Osteocyte (in vitro differentiated cells): ENCODE data around the gene HEXA. TPM values are rescaled to one million over a fixed set of nuclear protein-coding genes. Genes with fewer than 3 reads are reported as not detected.
"Not testable (repeated sequence)": the region's sequence is repeated elsewhere in the genome, so short reads cannot be mapped to it uniquely, and the experiment has no call there.

ENCODE experiments used
- DNase-seq: peaks from one replicate; pipeline ENCODE4 v3.0.0; 2021; ENCODE audit warnings: mixed read lengths; ENCODE audit not compliant: unreplicated experiment; ENCODE audit errors: extremely low spot score
- H3K27ac Mint-ChIP-seq: one replicate; pipeline ENCODE4 v1.8.0; 2021; ENCODE audit warnings: mild to moderate bottlenecking, mixed read lengths; ENCODE audit not compliant: unreplicated experiment
- H3K27me3 Mint-ChIP-seq: one replicate; pipeline ENCODE4 v1.8.0; 2021; ENCODE audit warnings: mixed read lengths; ENCODE audit not compliant: unreplicated experiment
- H3K36me3 Mint-ChIP-seq: one replicate; pipeline ENCODE4 v1.8.0; 2021; ENCODE audit warnings: mixed read lengths; ENCODE audit not compliant: unreplicated experiment
- H3K4me1 Mint-ChIP-seq: one replicate; pipeline ENCODE4 v1.8.0; 2021; ENCODE audit warnings: mixed read lengths; ENCODE audit not compliant: unreplicated experiment
- H3K4me3 Mint-ChIP-seq: one replicate; pipeline ENCODE4 v1.8.0; 2021; ENCODE audit warnings: mild to moderate bottlenecking, moderate library complexity, mixed read lengths; ENCODE audit not compliant: unreplicated experiment
- H3K9me3 Mint-ChIP-seq: one replicate; pipeline ENCODE4 v1.8.0; 2021; ENCODE audit warnings: mixed read lengths; ENCODE audit not compliant: unreplicated experiment
- long read RNA-seq: library from polyadenylated mRNA; unstranded; transcript quantifications from one replicate; pipeline ENCODE4 v2.0.0, GENCODE V29; 2021
- total RNA-seq: library from RNA; stranded (reverse); gene quantifications from 2 replicates; pipeline ENCODE4 v1.2.1, GENCODE V29; 2021
- TF ChIP-seq, protein P1 (sequence below): fragments of 200-600 bp; sonication (generic); IDR thresholded peaks from 2 replicates; pipeline ENCODE4 v1.5.0; 2021; ENCODE audit warnings: antibody characterized with exemption, mild to moderate bottlenecking, moderate library complexity

The HEXA gene
- 280 TPM in 2 replicates for total RNA-seq
- long read RNA-seq, full-length matches to known transcripts: 1,640 of 1,802 reads
- long read RNA-seq, partial matches to known transcripts: 52 of 1,802 reads
- long read RNA-seq, other reads (novel, unspliced or antisense): 110 of 1,802 reads

GRCh38 chr15:72375846-72376581 lies at the start of gene HEXA:
Gene HEXA, minus strand, starts transcription at chr15:72376014. Its CDS starts 42 bp downstream, at chr15:72375972.
- DNase-seq: peak; percentile 99
- peaks cover 36% of the 10 kb centered on the region for H3K4me1 Mint-ChIP-seq

DNA sequence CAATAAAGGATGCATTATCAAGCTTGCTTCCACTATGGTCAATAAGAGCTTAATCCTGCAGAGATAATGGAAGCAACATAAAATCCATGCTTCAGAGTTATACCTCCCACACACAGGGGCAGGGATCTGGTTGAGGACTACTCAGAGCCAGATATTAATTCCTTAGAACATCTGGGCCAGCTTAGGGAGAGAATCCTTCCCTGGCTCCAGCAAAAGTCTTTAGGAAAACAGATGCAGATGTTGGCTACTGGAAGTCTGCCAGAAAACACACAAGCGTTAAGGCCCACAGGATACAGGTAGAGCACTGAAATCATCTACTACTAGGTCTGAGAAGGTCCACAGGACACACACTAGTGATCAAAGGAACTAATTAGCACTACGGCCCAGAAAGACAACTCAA lies 47.4 kb upstream of the HEXA start:
- no peaks in the 10 kb centered on the region for H3K4me1 Mint-ChIP-seq
- H3K36me3 Mint-ChIP-seq: peaks cover 2% of the 10 kb centered on the region
- H3K9me3 Mint-ChIP-seq: peaks cover 26% of the 10 kb centered on the region
- no peak for DNase-seq
- H3K27me3 Mint-ChIP-seq: peaks cover 19% of the 10 kb centered on the region
- H3K27ac Mint-ChIP-seq: no peak overlapping the region
- TF ChIP-seq, protein P1, sequence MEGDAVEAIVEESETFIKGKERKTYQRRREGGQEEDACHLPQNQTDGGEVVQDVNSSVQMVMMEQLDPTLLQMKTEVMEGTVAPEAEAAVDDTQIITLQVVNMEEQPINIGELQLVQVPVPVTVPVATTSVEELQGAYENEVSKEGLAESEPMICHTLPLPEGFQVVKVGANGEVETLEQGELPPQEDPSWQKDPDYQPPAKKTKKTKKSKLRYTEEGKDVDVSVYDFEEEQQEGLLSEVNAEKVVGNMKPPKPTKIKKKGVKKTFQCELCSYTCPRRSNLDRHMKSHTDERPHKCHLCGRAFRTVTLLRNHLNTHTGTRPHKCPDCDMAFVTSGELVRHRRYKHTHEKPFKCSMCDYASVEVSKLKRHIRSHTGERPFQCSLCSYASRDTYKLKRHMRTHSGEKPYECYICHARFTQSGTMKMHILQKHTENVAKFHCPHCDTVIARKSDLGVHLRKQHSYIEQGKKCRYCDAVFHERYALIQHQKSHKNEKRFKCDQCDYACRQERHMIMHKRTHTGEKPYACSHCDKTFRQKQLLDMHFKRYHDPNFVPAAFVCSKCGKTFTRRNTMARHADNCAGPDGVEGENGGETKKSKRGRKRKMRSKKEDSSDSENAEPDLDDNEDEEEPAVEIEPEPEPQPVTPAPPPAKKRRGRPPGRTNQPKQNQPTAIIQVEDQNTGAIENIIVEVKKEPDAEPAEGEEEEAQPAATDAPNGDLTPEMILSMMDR: no peak
- no peak overlapping the region for H3K4me3 Mint-ChIP-seq

More at GRCh38 chr15:72375846-72376581, at the start of gene HEXA:
- H3K9me3 Mint-ChIP-seq: no peaks in the 10 kb centered on the region
- peaks cover 4% of the 10 kb centered on the region for H3K36me3 Mint-ChIP-seq
- peaks cover 16% of the 10 kb centered on the region for H3K27me3 Mint-ChIP-seq
- peak within 1 kb of the TSS; percentile 90 for H3K27ac Mint-ChIP-seq
- peak within 1 kb of the TSS; percentile 85 for H3K4me3 Mint-ChIP-seq
- TF ChIP-seq, protein P1: no peak

DNA sequence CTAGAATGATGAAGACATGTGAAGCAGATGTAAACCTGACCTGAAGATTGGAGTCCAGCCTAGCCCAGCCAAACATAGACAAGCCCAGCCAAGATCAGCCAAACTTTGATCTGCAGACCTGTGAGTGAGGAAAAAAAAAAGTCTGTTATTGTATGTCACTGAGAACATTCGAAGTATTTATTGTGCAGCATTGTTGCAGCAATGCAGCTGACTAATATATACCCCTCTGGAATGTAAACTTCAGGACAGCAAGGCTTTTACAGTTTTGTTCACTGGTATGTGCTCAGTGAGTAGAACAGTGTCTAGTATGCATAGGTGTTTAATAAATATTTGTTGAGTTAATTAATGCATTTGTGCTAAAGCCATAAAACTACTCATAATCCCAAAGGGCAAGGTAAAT lies 45.7 kb upstream of the HEXA start:
- H3K4me3 Mint-ChIP-seq: no peak overlapping the region
- no peaks in the 10 kb centered on the region for H3K4me1 Mint-ChIP-seq
- no peak overlapping the region for H3K27ac Mint-ChIP-seq
- peaks cover 22% of the 10 kb centered on the region for H3K27me3 Mint-ChIP-seq
- peaks cover 2% of the 10 kb centered on the region for H3K36me3 Mint-ChIP-seq
- H3K9me3 Mint-ChIP-seq: peaks cover 13% of the 10 kb centered on the region
- TF ChIP-seq, protein P1: no peak
- no peak for DNase-seq

DNA sequence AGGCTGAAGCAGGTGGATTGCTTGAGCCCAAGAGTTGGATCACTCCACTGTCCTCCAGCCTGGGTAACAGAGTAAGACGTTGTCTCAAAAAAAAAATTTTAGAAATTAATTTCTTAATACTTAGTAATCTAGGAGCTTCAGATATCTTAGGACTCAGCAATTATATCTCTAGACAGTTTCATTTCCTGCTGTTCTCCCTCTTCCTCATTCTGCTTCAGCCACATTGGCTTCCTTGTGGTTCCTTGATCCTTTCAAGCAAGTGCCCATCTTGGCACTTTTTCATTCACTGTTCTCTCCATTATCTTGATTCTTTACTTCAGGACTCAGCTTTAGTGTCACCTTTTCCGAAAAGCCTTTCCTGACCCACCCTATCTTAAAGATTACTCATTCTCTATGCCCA lies 44.8 kb upstream of the HEXA start:
- peaks cover 8% of the 10 kb centered on the region for H3K9me3 Mint-ChIP-seq
- H3K4me3 Mint-ChIP-seq: no peak overlapping the region
- DNase-seq: no peak
- H3K36me3 Mint-ChIP-seq: peaks cover 2% of the 10 kb centered on the region
- peaks cover 25% of the 10 kb centered on the region for H3K27me3 Mint-ChIP-seq
- H3K4me1 Mint-ChIP-seq: no peaks in the 10 kb centered on the region
- H3K27ac Mint-ChIP-seq: no peak overlapping the region
- TF ChIP-seq, protein P1: no peak

GRCh38 chr15:72419768-72420167 lies 44.0 kb upstream of the HEXA start:
- not testable (repeated sequence) for H3K36me3 Mint-ChIP-seq, H3K4me3 Mint-ChIP-seq, H3K27ac Mint-ChIP-seq, H3K9me3 Mint-ChIP-seq, DNase-seq, H3K4me1 Mint-ChIP-seq
- H3K27me3 Mint-ChIP-seq: peaks cover 33% of the 10 kb centered on the region
